HG02642 (cell line): Measurements from ENCODE around the gene SMARCA4.
"Not testable (repeated sequence)": the region's sequence is repeated elsewhere in the genome, so short reads cannot be mapped to it uniquely, and the experiment has no call there.

Source experiments
- ATAC-seq: cut with Tn5 transposase; IDR thresholded peaks from one replicate; pipeline ENCODE4 v1.9.1; 2021; ENCODE audit warnings: mild to moderate bottlenecking; ENCODE audit not compliant: unreplicated experiment, poor library complexity

Gene SMARCA4

GRCh38 chr19:10975374-10976130 is 14.7 kb downstream of the SMARCA4 start:
- no peak for ATAC-seq

DNA sequence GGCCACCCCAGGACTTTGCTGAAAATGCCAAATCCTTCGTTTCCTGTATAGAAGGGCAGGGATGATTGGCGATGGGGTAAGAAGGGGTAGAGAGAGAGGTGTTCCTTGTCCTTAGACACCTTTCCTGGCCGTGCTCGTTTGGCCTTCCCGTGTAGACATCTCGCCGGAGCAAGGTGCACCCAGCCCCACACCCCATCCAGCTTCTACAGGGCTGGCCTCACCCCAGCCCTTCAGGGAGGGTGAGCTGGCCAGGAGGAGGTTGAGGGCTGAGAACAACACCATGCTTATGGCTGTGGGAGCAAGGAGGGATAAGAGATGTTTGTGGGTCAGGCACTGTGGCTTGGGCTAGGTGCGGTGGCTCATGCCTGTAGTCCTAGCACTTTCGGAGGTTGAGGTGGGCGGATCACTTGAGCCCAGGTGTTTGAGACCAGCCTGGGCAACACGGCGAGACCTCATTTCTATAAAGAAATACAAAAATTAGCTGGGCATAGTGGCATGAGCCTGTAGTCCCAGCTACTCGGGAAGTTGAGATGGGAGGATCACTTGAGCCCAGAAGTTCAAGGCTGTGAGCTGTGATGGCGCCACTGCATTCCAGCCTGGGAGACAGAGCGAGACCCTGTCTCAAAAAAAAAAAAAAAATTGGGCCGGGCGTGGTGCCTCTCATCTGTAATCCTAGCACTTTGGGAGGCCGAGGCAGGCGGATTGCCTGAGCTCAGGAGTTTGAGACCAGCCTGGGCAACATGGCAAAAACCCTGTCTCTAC is 15.5 kb downstream of the SMARCA4 start:
- ATAC-seq: no peak

DNA sequence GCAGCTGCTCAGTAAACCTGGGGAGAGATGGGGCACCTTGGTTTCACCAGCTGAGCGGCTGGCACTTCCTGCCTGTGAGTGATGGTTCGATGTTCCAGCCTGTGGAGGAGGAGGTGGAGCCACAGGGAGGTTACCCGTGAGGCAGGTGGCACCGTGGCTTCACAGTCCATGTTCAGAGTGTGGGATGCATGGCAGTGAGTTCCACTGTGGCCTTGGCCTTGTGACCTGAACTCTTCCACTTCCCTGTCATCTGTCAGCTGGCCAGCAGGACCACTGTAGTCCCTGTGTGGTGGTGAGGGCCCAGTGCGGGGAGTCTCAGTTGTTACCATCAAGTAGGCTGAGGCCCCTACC is 16.9 kb downstream of the SMARCA4 start:
- no peak for ATAC-seq

DNA sequence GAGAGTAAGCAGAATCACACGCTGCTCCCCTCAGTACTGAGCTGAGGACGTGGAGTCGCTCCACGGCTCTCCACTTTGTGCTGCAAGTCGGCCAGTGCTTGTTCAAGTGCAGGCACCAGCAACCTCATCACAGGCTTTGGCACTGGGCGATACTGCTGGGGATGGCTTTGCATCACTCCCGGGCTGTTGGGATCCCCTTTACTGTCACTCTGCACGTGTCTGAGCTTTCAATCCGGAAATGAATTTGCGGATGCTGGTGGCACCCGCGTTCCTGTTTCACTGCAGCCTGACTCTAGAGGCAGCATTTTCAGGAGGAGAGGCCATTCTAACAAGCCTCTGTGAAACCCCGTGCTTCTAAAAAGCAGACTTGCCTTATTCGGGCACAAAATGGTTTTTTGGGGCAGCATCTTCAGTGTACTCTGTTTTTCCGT is 19.1 kb downstream of the SMARCA4 start:
- ATAC-seq: no peak

GRCh38 chr19:10981252-10981895 is 20.5 kb downstream of the SMARCA4 start:
- ATAC-seq: no peak

DNA sequence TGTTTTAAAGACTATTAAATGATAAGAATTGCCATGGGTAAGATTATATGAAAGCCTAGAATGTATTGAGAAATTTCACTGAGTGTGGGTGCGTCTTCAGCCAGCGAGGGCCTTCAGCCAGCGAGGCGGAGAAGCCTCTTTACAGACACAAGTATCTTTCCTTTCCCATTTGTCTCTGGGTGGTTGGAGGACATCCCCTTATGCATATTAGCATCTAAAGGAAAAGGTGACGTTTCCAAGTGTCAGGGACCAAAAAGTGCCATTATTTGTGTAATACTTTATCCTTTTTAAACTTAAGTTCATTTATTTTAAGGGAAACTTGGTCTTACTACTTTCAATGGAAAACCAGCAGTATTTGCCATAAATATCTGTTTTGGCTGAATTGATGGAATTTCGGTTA is 22.2 kb downstream of the SMARCA4 start:
- ATAC-seq: no peak

- no peak for ATAC-seq
These were observed 23.4 kb downstream of the SMARCA4 start for GRCh38 chr19:10984166-10984735.

DNA sequence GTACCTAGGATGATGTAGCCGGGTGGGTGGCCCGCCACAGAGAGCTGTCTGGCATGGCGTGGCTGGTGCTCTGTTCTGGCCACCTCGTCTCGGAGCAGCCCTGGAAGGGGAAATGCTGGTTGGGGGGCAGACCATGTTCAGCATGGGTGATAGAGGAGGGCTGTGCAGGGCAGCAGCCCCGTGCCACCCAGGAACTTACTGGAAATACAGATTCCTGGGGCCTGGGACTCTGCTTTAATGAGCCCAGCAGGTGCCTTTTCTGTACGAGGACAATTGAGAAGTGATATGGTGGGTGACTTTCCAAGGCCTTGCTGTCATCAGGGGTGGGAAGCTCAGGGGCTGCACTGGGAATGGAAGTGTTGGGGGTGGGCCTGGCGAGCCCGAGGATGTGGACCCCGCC is 24.7 kb downstream of the SMARCA4 start:
- no peak for ATAC-seq

DNA sequence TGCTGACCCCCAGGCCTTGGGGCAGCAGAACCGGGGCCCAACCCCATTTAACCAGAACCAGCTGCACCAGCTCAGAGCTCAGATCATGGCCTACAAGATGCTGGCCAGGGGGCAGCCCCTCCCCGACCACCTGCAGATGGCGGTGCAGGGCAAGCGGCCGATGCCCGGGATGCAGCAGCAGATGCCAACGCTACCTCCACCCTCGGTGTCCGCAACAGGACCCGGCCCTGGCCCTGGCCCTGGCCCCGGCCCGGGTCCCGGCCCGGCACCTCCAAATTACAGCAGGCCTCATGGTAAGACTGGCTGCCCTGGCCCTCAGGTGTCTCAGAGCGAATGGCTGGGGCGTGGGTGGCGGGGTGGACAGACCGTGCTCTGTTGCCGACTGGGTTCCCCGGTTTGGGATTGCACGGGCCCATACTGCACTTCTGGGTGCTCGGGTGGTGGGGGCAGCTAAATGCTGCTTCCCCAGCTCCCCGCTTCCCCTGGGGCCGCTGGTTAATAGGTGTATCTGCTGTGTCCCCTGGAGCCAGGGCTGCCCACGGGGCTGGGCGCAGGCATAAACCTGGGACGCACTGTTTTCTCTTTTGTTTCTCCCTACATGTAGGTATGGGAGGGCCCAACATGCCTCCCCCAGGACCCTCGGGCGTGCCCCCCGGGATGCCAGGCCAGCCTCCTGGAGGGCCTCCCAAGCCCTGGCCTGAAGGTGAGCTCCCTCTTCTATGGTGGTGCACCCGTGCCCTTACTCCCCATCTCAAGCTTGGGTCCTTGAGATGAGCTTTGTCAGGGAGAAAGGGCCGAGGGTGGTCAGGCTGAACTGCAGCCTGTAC is 25.7 kb downstream of the SMARCA4 start:
- ATAC-seq: no peak

- no peak for ATAC-seq
These were observed 26.9 kb downstream of the SMARCA4 start for GRCh38 chr19:10987571-10988297.

GRCh38 chr19:10988380-10988779 is 27.6 kb downstream of the SMARCA4 start:
- ATAC-seq: no peak

DNA sequence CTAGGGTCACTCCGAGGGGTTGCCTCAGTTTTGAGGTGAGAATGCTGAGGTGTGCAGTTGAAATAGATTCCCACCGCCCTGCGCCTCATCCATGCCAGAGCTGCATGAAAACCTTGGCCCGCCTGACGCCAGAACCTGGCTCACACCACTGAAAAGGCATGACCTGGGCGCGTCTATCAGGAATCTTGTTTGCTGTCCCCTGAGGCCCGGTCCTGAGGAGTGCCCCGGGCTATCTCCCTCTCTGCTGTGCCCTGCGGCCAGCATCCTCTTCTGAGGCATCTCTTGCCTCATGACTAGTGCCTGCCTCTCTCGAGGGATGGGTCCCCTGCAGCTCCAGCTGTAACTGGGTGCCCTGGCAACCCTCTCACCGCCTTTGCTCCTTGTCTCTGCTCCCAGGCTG is 28.1 kb downstream of the SMARCA4 start:
- ATAC-seq: no peak

DNA sequence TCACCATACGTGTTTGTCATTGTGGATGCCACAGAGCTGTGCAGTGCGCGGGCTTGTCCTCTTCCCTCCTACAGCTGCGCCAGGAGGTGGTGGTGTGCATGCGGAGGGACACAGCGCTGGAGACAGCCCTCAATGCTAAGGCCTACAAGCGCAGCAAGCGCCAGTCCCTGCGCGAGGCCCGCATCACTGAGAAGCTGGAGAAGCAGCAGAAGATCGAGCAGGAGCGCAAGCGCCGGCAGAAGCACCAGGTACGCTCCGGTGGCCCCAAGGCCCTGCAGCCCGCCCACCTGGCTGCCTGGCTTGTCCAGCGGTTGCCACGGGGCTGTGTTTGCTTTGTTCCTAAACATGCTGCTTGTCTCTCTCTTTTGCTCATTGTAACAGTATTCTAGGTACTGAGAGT is 30.2 kb downstream of the SMARCA4 start:
- ATAC-seq: no peak

- no peak for ATAC-seq
These were observed 30.8 kb downstream of the SMARCA4 start for GRCh38 chr19:10991521-10992081.

GRCh38 chr19:10992174-10992573 is 31.3 kb downstream of the SMARCA4 start:
- not testable (repeated sequence) for ATAC-seq

DNA sequence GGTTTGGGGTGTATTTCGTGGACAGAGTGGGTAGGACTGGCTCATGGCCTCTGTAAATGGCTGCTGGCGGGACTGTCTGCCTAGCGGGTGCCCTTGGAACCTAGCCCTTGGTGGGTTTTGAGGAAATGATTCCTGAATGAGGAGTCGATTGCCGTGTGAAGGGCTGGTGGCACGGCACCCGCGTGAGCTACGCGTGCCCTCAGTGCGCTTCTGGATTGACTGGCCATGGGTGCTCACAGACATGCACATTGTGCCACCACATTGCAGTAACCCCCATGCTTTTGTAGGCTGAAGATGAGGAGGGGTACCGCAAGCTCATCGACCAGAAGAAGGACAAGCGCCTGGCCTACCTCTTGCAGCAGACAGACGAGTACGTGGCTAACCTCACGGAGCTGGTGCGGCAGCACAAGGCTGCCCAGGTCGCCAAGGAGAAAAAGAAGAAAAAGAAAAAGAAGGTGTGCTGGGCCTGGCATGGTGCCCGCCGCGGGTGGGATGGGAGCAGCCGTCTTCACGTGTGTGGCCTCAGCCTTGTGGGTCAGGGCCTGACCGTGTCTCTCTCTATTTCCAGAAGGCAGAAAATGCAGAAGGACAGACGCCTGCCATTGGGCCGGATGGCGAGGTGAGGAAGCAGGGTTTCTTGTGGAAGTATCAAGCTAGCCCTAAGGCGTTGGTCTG is 35.2 kb downstream of the SMARCA4 start:
- ATAC-seq: no peak

DNA sequence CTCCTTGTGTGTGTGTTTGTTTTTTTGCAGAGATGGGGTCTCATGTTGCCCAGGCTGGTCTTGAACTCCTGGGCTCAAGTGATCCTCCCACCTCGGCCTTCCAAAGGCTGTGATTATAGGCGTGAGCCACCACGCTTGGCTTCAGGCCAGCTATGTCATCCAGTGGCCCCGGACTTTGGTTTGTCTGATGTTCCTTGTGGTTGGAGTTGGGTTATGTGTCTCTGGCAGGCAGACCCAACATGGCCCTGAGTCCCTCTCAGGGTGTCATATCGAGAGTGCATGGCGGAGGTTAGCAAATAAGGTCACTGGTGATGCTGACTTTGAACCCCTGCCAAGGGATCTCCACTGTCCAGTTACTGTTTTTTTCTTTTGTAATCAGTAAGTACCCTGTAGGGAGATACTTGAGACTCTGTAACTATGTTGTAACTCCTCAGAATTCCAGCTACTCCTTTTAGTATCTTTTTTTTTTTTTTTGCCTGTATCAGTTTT is 37.3 kb downstream of the SMARCA4 start:
- ATAC-seq: no peak

- ATAC-seq: no peak
These were observed 37.8 kb downstream of the SMARCA4 start for GRCh38 chr19:10998666-10999065.

- no peak for ATAC-seq
These were observed 44.7 kb downstream of the SMARCA4 start for GRCh38 chr19:11005521-11005920.
